ENCODE results near the gene ATIC. TPM values are rescaled to one million over a fixed set of nuclear protein-coding genes. Genes with fewer than 3 reads are reported as not detected.
"Not testable (repeated sequence)": the region's sequence is repeated elsewhere in the genome, so short reads cannot be mapped to it uniquely, and the experiment has no call there.

ATIC gene
- total RNA-seq, 1 experiment from 2014 or later = 84.5 TPM

- no peaks in the 10 kb centered on the region for H4K20me1 ChIP-seq (ENCODE audit: insufficient read depth, low read depth, low read length)
- H2AFZ ChIP-seq (ENCODE audit: low read length) = no peak overlapping the region
- no peaks in the 10 kb centered on the region for H3K79me2 ChIP-seq (ENCODE audit: low read length)
- H3K36me3 ChIP-seq (ENCODE audit: insufficient read depth, low read length) = no peaks in the 10 kb centered on the region
- no peaks in the 10 kb centered on the region for H3K9me2 ChIP-seq (replicated peaks; ENCODE audit: insufficient read depth, low read length)
- no peaks in the 10 kb centered on the region for H3K4me1 ChIP-seq (ENCODE audit: low read length)
- H3K27me3 ChIP-seq (ENCODE audit: low read length) = no peaks in the 10 kb centered on the region
- H3K9me3 ChIP-seq (ENCODE audit: low read length) = no peaks in the 10 kb centered on the region
- H3K9ac ChIP-seq (ENCODE audit: low read length) = no peak overlapping the region
- no peak overlapping the region for H3K4me2 ChIP-seq (ENCODE audit: low read depth, low read length, poor library complexity, severe bottlenecking)
- H3K4me3 ChIP-seq (ENCODE audit: low read length) = no peak overlapping the region
- H3K27ac ChIP-seq (ENCODE audit: low read length) = no peak overlapping the region
- no peak for DNase-seq
Measured at GRCh38 chr2:215293879-215294278, 18.0 kb upstream of the ATIC start.

- Histone ChIP-seq H3K4me3 (ENCODE audit: low read length) (no peak overlapping the region), H3K36me3 (ENCODE audit: insufficient read depth, low read length) (no peaks in the 10 kb centered on the region), H4K20me1 (ENCODE audit: insufficient read depth, low read depth, low read length) (no peaks in the 10 kb centered on the region), H3K4me2 (ENCODE audit: low read depth, low read length, poor library complexity, severe bottlenecking) (no peak overlapping the region), H3K9me3 (ENCODE audit: low read length) (peaks cover 8% of the 10 kb centered on the region; the same call in 1 of the 2 replicates), H3K4me1 (ENCODE audit: low read length) (no peaks in the 10 kb centered on the region), H2AFZ (ENCODE audit: low read length) (no peak overlapping the region), H3K9ac (ENCODE audit: low read length) (no peak overlapping the region), H3K79me2 (ENCODE audit: low read length) (no peaks in the 10 kb centered on the region), H3K9me2 (replicated peaks; ENCODE audit: insufficient read depth, low read length) (no peaks in the 10 kb centered on the region), H3K27ac (ENCODE audit: low read length) (no peak overlapping the region), H3K27me3 (ENCODE audit: low read length) (no peaks in the 10 kb centered on the region)
- DNase-seq = no peak
Measured at GRCh38 chr2:215299337-215299859, 12.5 kb upstream of the ATIC start.

GRCh38 chr2:215301994-215302393 is 9.9 kb upstream of the ATIC start:
- no peaks in the 10 kb centered on the region for H3K27me3 ChIP-seq (ENCODE audit: low read length)
- H3K9ac ChIP-seq (ENCODE audit: low read length) = no peak overlapping the region
- no peaks in the 10 kb centered on the region for H3K79me2 ChIP-seq (ENCODE audit: low read length)
- no peaks in the 10 kb centered on the region for H3K36me3 ChIP-seq (ENCODE audit: insufficient read depth, low read length)
- H4K20me1 ChIP-seq (ENCODE audit: insufficient read depth, low read depth, low read length) = no peaks in the 10 kb centered on the region
- no peaks in the 10 kb centered on the region for H3K9me2 ChIP-seq (replicated peaks; ENCODE audit: insufficient read depth, low read length)
- no peak overlapping the region for H2AFZ ChIP-seq (ENCODE audit: low read length)
- no peak overlapping the region for H3K4me3 ChIP-seq (ENCODE audit: low read length)
- no peak for DNase-seq
- H3K4me1 ChIP-seq (ENCODE audit: low read length) = no peaks in the 10 kb centered on the region
- H3K27ac ChIP-seq (ENCODE audit: low read length) = no peak overlapping the region
- H3K4me2 ChIP-seq (ENCODE audit: low read depth, low read length, poor library complexity, severe bottlenecking) = no peak overlapping the region
- H3K9me3 ChIP-seq (ENCODE audit: low read length) = peaks cover 8% of the 10 kb centered on the region; the same call in 1 of the 2 replicates

DNA sequence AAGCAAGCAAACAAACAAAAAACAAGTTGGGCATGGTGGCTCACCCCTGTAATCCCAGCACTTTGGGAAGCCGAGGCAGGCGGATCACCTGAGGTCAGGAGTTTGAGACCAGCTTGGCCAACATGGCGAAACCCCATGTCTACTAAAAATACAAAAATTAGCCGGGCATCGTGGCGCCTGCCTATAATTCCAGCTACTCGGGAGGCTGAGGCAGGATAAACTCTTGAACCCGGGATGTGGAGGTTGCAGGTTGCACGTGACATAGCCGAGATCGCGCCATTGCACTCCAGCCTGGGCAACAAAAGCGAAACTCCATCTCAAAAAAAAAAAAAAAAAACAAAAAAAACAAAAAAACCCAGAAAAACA is 617 bp upstream of the ATIC start:
- not testable (repeated sequence) for H3K9me2 ChIP-seq (replicated peaks; ENCODE audit: insufficient read depth, low read length); H4K20me1 ChIP-seq (ENCODE audit: insufficient read depth, low read depth, low read length); H3K27me3 ChIP-seq (ENCODE audit: low read length); H3K9me3 ChIP-seq (ENCODE audit: low read length)
- Histone ChIP-seq H3K4me3 (ENCODE audit: low read length) (peak overlapping the region; percentile 100), H3K27ac (ENCODE audit: low read length) (peak overlapping the region; percentile 49; the same call in 1 of the 2 replicates), H3K36me3 (ENCODE audit: insufficient read depth, low read length) (peaks cover 28% of the 10 kb centered on the region; the same call in 1 of the 2 replicates), H3K9ac (ENCODE audit: low read length) (peak overlapping the region; percentile 100), H3K4me2 (ENCODE audit: low read depth, low read length, poor library complexity, severe bottlenecking) (peak overlapping the region; percentile 100), H3K4me1 (ENCODE audit: low read length) (peaks cover 17% of the 10 kb centered on the region), H3K79me2 (ENCODE audit: low read length) (peaks cover 46% of the 10 kb centered on the region), H2AFZ (ENCODE audit: low read length) (peak overlapping the region; percentile 97)
- peak; percentile 43 for DNase-seq

GRCh38 chr2:215313255-215313613 is 1.4 kb downstream of the ATIC start:
- no peaks in the 10 kb centered on the region for H3K27me3 ChIP-seq (ENCODE audit: low read length)
- peaks cover 17% of the 10 kb centered on the region for H3K4me1 ChIP-seq (ENCODE audit: low read length)
- H3K9ac ChIP-seq (ENCODE audit: low read length) = peak overlapping the region; percentile 100
- H3K4me3 ChIP-seq (ENCODE audit: low read length) = peak overlapping the region; percentile 100
- no peak overlapping the region for H3K27ac ChIP-seq (ENCODE audit: low read length)
- no peaks in the 10 kb centered on the region for H3K9me3 ChIP-seq (ENCODE audit: low read length)
- H3K4me2 ChIP-seq (ENCODE audit: low read depth, low read length, poor library complexity, severe bottlenecking) = peak overlapping the region; percentile 100
- H4K20me1 ChIP-seq (ENCODE audit: insufficient read depth, low read depth, low read length) = no peaks in the 10 kb centered on the region
- H3K79me2 ChIP-seq (ENCODE audit: low read length) = peaks cover 65% of the 10 kb centered on the region
- peaks cover 41% of the 10 kb centered on the region; the same call in 1 of the 2 replicates for H3K36me3 ChIP-seq (ENCODE audit: insufficient read depth, low read length)
- H3K9me2 ChIP-seq (replicated peaks; ENCODE audit: insufficient read depth, low read length) = no peaks in the 10 kb centered on the region
- DNase-seq = no peak
- no peak overlapping the region for H2AFZ ChIP-seq (ENCODE audit: low read length)

DNA sequence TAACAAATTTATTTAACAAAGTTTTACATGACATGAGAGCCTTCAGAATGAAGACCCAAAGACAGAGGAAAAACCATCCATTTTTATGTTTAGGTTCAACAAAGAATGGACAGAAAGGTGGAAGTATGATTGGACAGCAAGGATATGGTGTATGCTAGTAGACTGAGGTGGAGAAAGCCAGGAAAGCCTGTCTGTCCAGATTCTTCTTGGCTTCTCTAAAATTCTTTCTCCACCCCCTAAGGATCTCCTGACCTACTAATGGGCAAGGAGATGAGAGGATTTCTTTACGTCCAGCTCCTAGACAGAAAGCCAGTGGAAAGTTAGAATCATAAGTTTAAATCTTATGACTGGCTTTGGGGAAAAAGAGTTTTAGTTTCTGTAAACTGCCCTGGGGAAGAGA is 3.0 kb downstream of the ATIC start:
- H3K9me3 ChIP-seq (ENCODE audit: low read length) = no peaks in the 10 kb centered on the region
- no peak overlapping the region for H2AFZ ChIP-seq (ENCODE audit: low read length)
- H4K20me1 ChIP-seq (ENCODE audit: insufficient read depth, low read depth, low read length) = no peaks in the 10 kb centered on the region
- peaks cover 17% of the 10 kb centered on the region for H3K4me1 ChIP-seq (ENCODE audit: low read length)
- H3K4me2 ChIP-seq (ENCODE audit: low read depth, low read length, poor library complexity, severe bottlenecking) = no peak overlapping the region
- H3K27me3 ChIP-seq (ENCODE audit: low read length) = no peaks in the 10 kb centered on the region
- DNase-seq = no peak
- no peaks in the 10 kb centered on the region for H3K9me2 ChIP-seq (replicated peaks; ENCODE audit: insufficient read depth, low read length)
- H3K79me2 ChIP-seq (ENCODE audit: low read length) = peaks cover 82% of the 10 kb centered on the region
- H3K4me3 ChIP-seq (ENCODE audit: low read length) = no peak overlapping the region
- H3K36me3 ChIP-seq (ENCODE audit: insufficient read depth, low read length) = peaks cover 55% of the 10 kb centered on the region
- no peak overlapping the region for H3K9ac ChIP-seq (ENCODE audit: low read length)
- no peak overlapping the region for H3K27ac ChIP-seq (ENCODE audit: low read length)

DNA sequence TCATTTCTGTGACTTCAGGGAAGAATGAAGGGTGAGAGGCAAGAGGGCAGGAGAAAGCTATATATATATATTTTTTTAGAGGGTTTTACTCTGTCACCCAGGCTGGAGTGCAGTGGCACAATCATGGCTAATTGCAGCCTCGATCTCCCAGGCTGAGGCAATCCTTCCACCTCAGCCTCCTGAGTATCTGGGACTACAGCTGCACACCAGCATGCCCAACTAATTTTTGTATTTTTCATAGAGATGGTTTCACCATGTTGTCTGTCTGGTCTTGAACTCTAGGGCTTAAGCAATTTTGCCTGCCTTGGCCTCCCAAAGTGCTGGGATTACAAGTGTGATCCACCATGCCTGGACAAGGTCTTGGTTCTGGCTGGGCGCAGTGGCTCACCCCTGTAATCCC is 3.4 kb downstream of the ATIC start:
- H3K4me3 ChIP-seq (ENCODE audit: low read length) = no peak overlapping the region
- H3K79me2 ChIP-seq (ENCODE audit: low read length) = peaks cover 86% of the 10 kb centered on the region
- H3K27me3 ChIP-seq (ENCODE audit: low read length) = no peaks in the 10 kb centered on the region
- H3K27ac ChIP-seq (ENCODE audit: low read length) = no peak overlapping the region
- H2AFZ ChIP-seq (ENCODE audit: low read length) = no peak overlapping the region
- no peak for DNase-seq
- peaks cover 17% of the 10 kb centered on the region for H3K4me1 ChIP-seq (ENCODE audit: low read length)
- H3K36me3 ChIP-seq (ENCODE audit: insufficient read depth, low read length) = peaks cover 58% of the 10 kb centered on the region
- no peaks in the 10 kb centered on the region for H3K9me3 ChIP-seq (ENCODE audit: low read length)
- H4K20me1 ChIP-seq (ENCODE audit: insufficient read depth, low read depth, low read length) = no peaks in the 10 kb centered on the region
- H3K4me2 ChIP-seq (ENCODE audit: low read depth, low read length, poor library complexity, severe bottlenecking) = no peak overlapping the region
- H3K9ac ChIP-seq (ENCODE audit: low read length) = no peak overlapping the region
- H3K9me2 ChIP-seq (replicated peaks; ENCODE audit: insufficient read depth, low read length) = no peaks in the 10 kb centered on the region

- no peaks in the 10 kb centered on the region for H3K9me3 ChIP-seq (ENCODE audit: low read length)
- H3K79me2 ChIP-seq (ENCODE audit: low read length) = peaks cover 94% of the 10 kb centered on the region
Measured at GRCh38 chr2:215316336-215316735, 4.5 kb downstream of the ATIC start.

DNA sequence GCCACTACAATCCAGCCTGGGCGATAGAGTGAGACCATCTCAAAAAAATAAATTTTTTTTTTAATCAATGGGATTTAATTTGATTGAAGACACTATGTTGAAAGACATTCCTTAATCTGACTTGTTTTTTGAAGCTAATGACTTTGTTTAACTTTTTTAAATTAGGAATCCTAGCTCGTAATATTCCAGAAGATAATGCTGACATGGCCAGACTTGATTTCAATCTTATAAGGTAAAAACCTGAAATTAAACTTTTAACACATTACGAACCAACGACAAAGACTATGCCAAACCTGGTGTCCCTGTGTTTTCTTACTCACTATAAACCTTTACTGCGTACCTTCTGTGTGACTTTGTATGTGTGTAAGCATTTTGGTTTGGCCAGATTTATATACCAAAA is 7.6 kb downstream of the ATIC start:
- H3K4me1 ChIP-seq (ENCODE audit: low read length) = no peaks in the 10 kb centered on the region
- DNase-seq = no peak
- no peak overlapping the region for H3K4me3 ChIP-seq (ENCODE audit: low read length)
- H2AFZ ChIP-seq (ENCODE audit: low read length) = no peak overlapping the region
- no peaks in the 10 kb centered on the region for H3K9me3 ChIP-seq (ENCODE audit: low read length)
- no peak overlapping the region for H3K4me2 ChIP-seq (ENCODE audit: low read depth, low read length, poor library complexity, severe bottlenecking)
- no peaks in the 10 kb centered on the region for H3K27me3 ChIP-seq (ENCODE audit: low read length)
- H3K36me3 ChIP-seq (ENCODE audit: insufficient read depth, low read length) = peaks cover 69% of the 10 kb centered on the region
- H3K9me2 ChIP-seq (replicated peaks; ENCODE audit: insufficient read depth, low read length) = no peaks in the 10 kb centered on the region
- peaks cover 96% of the 10 kb centered on the region for H3K79me2 ChIP-seq (ENCODE audit: low read length)
- no peaks in the 10 kb centered on the region; the same call in 1 of the 2 replicates for H4K20me1 ChIP-seq (ENCODE audit: insufficient read depth, low read depth, low read length)
- H3K9ac ChIP-seq (ENCODE audit: low read length) = no peak overlapping the region
- H3K27ac ChIP-seq (ENCODE audit: low read length) = no peak overlapping the region

More at GRCh38 chr2:215316336-215316735, 4.5 kb downstream of the ATIC start:
- Histone ChIP-seq H3K4me2 (ENCODE audit: low read depth, low read length, poor library complexity, severe bottlenecking) (no peak overlapping the region), H3K4me1 (ENCODE audit: low read length) (peaks cover 14% of the 10 kb centered on the region), H3K4me3 (ENCODE audit: low read length) (no peak overlapping the region), H3K27me3 (ENCODE audit: low read length) (no peaks in the 10 kb centered on the region), H4K20me1 (ENCODE audit: insufficient read depth, low read depth, low read length) (no peaks in the 10 kb centered on the region), H3K27ac (ENCODE audit: low read length) (no peak overlapping the region), H3K9ac (ENCODE audit: low read length) (no peak overlapping the region), H3K36me3 (ENCODE audit: insufficient read depth, low read length) (peaks cover 66% of the 10 kb centered on the region), H2AFZ (ENCODE audit: low read length) (no peak overlapping the region), H3K9me2 (replicated peaks; ENCODE audit: insufficient read depth, low read length) (no peaks in the 10 kb centered on the region)
- DNase-seq = no peak
